HG03354 (cell line): ENCODE results near the gene WLS.

ENCODE experiments used
- ATAC-seq: cut with Tn5 transposase; IDR thresholded peaks from one replicate; pipeline ENCODE4 v1.9.1; 2021; ENCODE audit warnings: mild to moderate bottlenecking; ENCODE audit not compliant: unreplicated experiment, poor library complexity, severe bottlenecking

WLS gene

GRCh38 chr1:68145418-68146126 lies 86.8 kb downstream of the WLS start:
- ATAC-seq, result no peak

GRCh38 chr1:68144856-68145255 lies 87.5 kb downstream of the WLS start:
- no peak for ATAC-seq

- ATAC-seq, result no peak
Observed at GRCh38 chr1:68143633-68144032, 88.7 kb downstream of the WLS start.

GRCh38 chr1:68142461-68142860 lies 89.9 kb downstream of the WLS start:
- no peak for ATAC-seq

- ATAC-seq, result no peak
Observed at GRCh38 chr1:68142036-68142435, 90.3 kb downstream of the WLS start.

GRCh38 chr1:68141071-68142021 lies 91.0 kb downstream of the WLS start:
- ATAC-seq, result no peak

GRCh38 chr1:68140536-68140935 lies 91.8 kb downstream of the WLS start:
- no peak for ATAC-seq

- ATAC-seq, result no peak
Observed at GRCh38 chr1:68136187-68136586, 96.1 kb downstream of the WLS start.

- no peak for ATAC-seq
Observed at GRCh38 chr1:68132426-68133130, 99.7 kb downstream of the WLS start.

GRCh38 chr1:68131261-68131660 lies 101.1 kb downstream of the WLS start:
- ATAC-seq, result no peak

- ATAC-seq, result no peak
Observed at GRCh38 chr1:68129536-68130250, 102.6 kb downstream of the WLS start.

GRCh38 chr1:68128820-68129219 lies 103.5 kb downstream of the WLS start:
- no peak for ATAC-seq

- peak; percentile 80 for ATAC-seq
Observed at GRCh38 chr1:68128157-68128556, 104.2 kb downstream of the WLS start.

GRCh38 chr1:68121536-68121935 lies 110.8 kb downstream of the WLS start:
- no peak for ATAC-seq

- ATAC-seq, result peak; percentile 87
Observed at GRCh38 chr1:68120136-68120791, 112.1 kb downstream of the WLS start.

- no peak for ATAC-seq
Observed at GRCh38 chr1:68119445-68119844, 112.9 kb downstream of the WLS start.

- ATAC-seq, result no peak
Observed at GRCh38 chr1:68117416-68117815, 114.9 kb downstream of the WLS start.

GRCh38 chr1:68116643-68117235 lies 115.6 kb downstream of the WLS start:
- ATAC-seq, result peak; percentile 44

GRCh38 chr1:68115308-68115707 lies 117.0 kb downstream of the WLS start:
- no peak for ATAC-seq
